H1 (cell line): Measurements from ENCODE around the gene CNBD2. TPM values are rescaled to one million over a fixed set of nuclear protein-coding genes. Genes with fewer than 3 reads are reported as not detected.

Experiments
- CTCF ChIA-PET: fragments of 300-600 bp; sonication (Branson Sonifier 250); formaldehyde crosslinking; loops from one replicate; lab custom pipeline; 2021; ENCODE audit not compliant: partially characterized antibody; lab: Charles Lee
- POLR2A ChIA-PET: fragments of 300-600 bp; sonication (Branson Sonifier 250); formaldehyde crosslinking; loops from one replicate; lab custom pipeline; 2021; ENCODE audit warnings: inconsistent platforms; ENCODE audit not compliant: partially characterized antibody; lab: Charles Lee
- DNase-seq, 2 experiments: peaks; one replicate each; pipeline versions ENCODE4 v3.0.0 to v3.0.0-alpha.2; 2010 to 2022; ENCODE audit warnings: low spot score in 2 of 2, low read depth in 1 of 2, mixed read lengths in 1 of 2
- FAIRE-seq: peaks from 2 replicates; lab custom pipeline; 2011; peaks lifted over from hg19 to GRCh38; lab: Jason Lieb, UNC
- H2AFZ ChIP-seq: 2 replicates; pipeline ENCODE4 v1.8.1; 2012; ENCODE audit warnings: low read length, inconsistent platforms
- H2AK5ac ChIP-seq: 2 replicates; pipeline ENCODE4 v1.6.1; 2013; ENCODE audit warnings: low read depth, low read length
- H2BK120ac ChIP-seq: replicated peaks from 2 replicates; pipeline ENCODE3; 2013; ENCODE audit warnings: low read depth, low read length, inconsistent platforms
- H2BK12ac ChIP-seq: 2 replicates; pipeline ENCODE4 v1.6.1; 2013; ENCODE audit warnings: low read depth, low read length
- H2BK15ac ChIP-seq: 2 replicates; pipeline ENCODE4 v1.6.1; 2013; ENCODE audit warnings: low read length
- H2BK20ac ChIP-seq: 2 replicates; pipeline ENCODE4 v1.6.1; 2013; ENCODE audit warnings: low read length
- H2BK5ac ChIP-seq: 2 replicates; pipeline ENCODE4 v1.6.1; 2013; ENCODE audit warnings: low read depth, low read length
- H3K14ac ChIP-seq: 2 replicates; pipeline ENCODE4 v1.6.1; 2013; ENCODE audit warnings: inconsistent platforms; ENCODE audit not compliant: insufficient read length
- H3K18ac ChIP-seq: 2 replicates; pipeline ENCODE4 v1.6.1; 2013; ENCODE audit warnings: low read length; ENCODE audit errors: extremely low read depth
- H3K23ac ChIP-seq: 2 replicates; pipeline ENCODE4 v1.6.1; 2013; ENCODE audit warnings: inconsistent platforms; ENCODE audit not compliant: insufficient read length
- H3K23me2 ChIP-seq: 2 replicates; pipeline ENCODE4 v1.6.1; 2013; ENCODE audit warnings: low read depth, low read length
- H3K27ac ChIP-seq: 2 replicates; pipeline ENCODE4 v1.6.1; 2011; ENCODE audit warnings: low read depth, low read length, inconsistent platforms
- H3K27me3 ChIP-seq, 4 experiments: replicated peaks in 1 of 4; 1 replicate in 1 of 4; 2 replicates in 3 of 4; pipeline versions ENCODE4 v1.6.1 to v1.8.1; 2011 to 2013; ENCODE audit warnings: low read length in 3 of 4, mild to moderate bottlenecking in 3 of 4, inconsistent platforms in 2 of 4, mixed read lengths in 2 of 4, moderate library complexity in 1 of 4; ENCODE audit not compliant: control insufficient read depth in 3 of 4, insufficient read depth in 3 of 4; ENCODE audit errors: extremely low read depth in 1 of 4
- H3K36me3 ChIP-seq, 4 experiments: 2 replicates each; pipeline versions ENCODE4 v1.6.1 to v1.8.1; 2011 to 2013; ENCODE audit warnings: mild to moderate bottlenecking in 4 of 4, low read length in 3 of 4, moderate library complexity in 2 of 4, control low read depth in 1 of 4, inconsistent platforms in 1 of 4; ENCODE audit not compliant: insufficient read depth in 4 of 4, control insufficient read depth in 2 of 4
- H3K4ac ChIP-seq: replicated peaks from 2 replicates; pipeline ENCODE3; 2013; ENCODE audit warnings: low read length, low read depth, mixed read lengths, inconsistent platforms; ENCODE audit not compliant: insufficient read length
- H3K4me1 ChIP-seq, 4 experiments: replicated peaks in 1 of 4; 1 replicate in 1 of 4; 2 replicates in 3 of 4; pipeline versions ENCODE4 v1.6.1 to v1.8.1; 2011 to 2013; ENCODE audit warnings: low read length in 3 of 4, inconsistent platforms in 2 of 4, mixed read lengths in 1 of 4; ENCODE audit not compliant: insufficient read depth in 4 of 4, control insufficient read depth in 3 of 4
- H3K4me2 ChIP-seq, 2 experiments: 2 replicates each; pipeline versions ENCODE4 v1.6.1 to v1.8.1; 2011 to 2013; ENCODE audit warnings: low read depth in 2 of 2, low read length in 2 of 2, control low read depth in 1 of 2, inconsistent platforms in 1 of 2, mild to moderate bottlenecking in 1 of 2; ENCODE audit not compliant: insufficient read depth in 1 of 2
- H3K4me3 ChIP-seq, 4 experiments: fragments of 200-600, 300-600 bp in 1 of 4; sonication (generic), shearing (Covaris generic), sonication (Bioruptor Twin) in 1 of 4; 2 replicates each; pipeline versions ENCODE4 v1.5.1 to v1.8.1; 2011 to 2016; ENCODE audit warnings: low read length in 4 of 4, low read depth in 3 of 4, control low read depth in 2 of 4, inconsistent platforms in 2 of 4, mild to moderate bottlenecking in 2 of 4, mixed read lengths in 1 of 4, moderate library complexity in 1 of 4; ENCODE audit not compliant: insufficient read depth in 2 of 4; ENCODE audit errors: extremely low read depth in 1 of 4
- H3K56ac ChIP-seq: replicated peaks from 2 replicates; pipeline ENCODE3; 2013; ENCODE audit warnings: low read depth, mild to moderate bottlenecking, mixed read lengths, low read length, inconsistent platforms; ENCODE audit not compliant: insufficient read length
- H3K79me1 ChIP-seq: 2 replicates; pipeline ENCODE4 v1.6.1; 2013; ENCODE audit warnings: low read depth, low read length, control low read depth
- H3K79me2 ChIP-seq, 2 experiments: 2 replicates each; pipeline versions ENCODE4 v1.6.1 to v1.8.1; 2012 to 2013; ENCODE audit warnings: low read length in 2 of 2, mild to moderate bottlenecking in 2 of 2, inconsistent platforms in 1 of 2; ENCODE audit not compliant: insufficient read depth in 2 of 2, control insufficient read depth in 1 of 2
- H3K9ac ChIP-seq, 4 experiments: replicated peaks in 1 of 4; 1 replicate in 1 of 4; 2 replicates in 3 of 4; pipeline versions ENCODE4 v1.6.1 to v1.8.1; 2011 to 2013; ENCODE audit warnings: low read depth in 3 of 4, low read length in 3 of 4, control low read depth in 2 of 4, mild to moderate bottlenecking in 2 of 4, moderate library complexity in 2 of 4, inconsistent platforms in 1 of 4; ENCODE audit errors: extremely low read depth in 1 of 4
- H3K9me3 ChIP-seq, 2 experiments: 2 replicates each; pipeline versions ENCODE4 v1.6.1 to v1.8.1; 2012 to 2013; ENCODE audit warnings: mild to moderate bottlenecking in 2 of 2, moderate library complexity in 2 of 2, control low read depth in 1 of 2, inconsistent platforms in 1 of 2, low read depth in 1 of 2, low read length in 1 of 2, mixed read lengths in 1 of 2; ENCODE audit not compliant: insufficient read depth in 2 of 2
- H4K20me1 ChIP-seq, 2 experiments: replicated peaks in 1 of 2; 2 replicates each; pipeline versions ENCODE3 to v1.8.1; 2011 to 2013; ENCODE audit warnings: inconsistent platforms in 2 of 2, low read length in 2 of 2, mild to moderate bottlenecking in 1 of 2; ENCODE audit not compliant: insufficient read depth in 2 of 2, control insufficient read depth in 1 of 2
- H4K5ac ChIP-seq: 2 replicates; pipeline ENCODE4 v1.6.1; 2013; ENCODE audit warnings: low read length, low read depth, mixed read lengths, inconsistent platforms; ENCODE audit not compliant: insufficient read length
- H4K8ac ChIP-seq: 2 replicates; pipeline ENCODE4 v1.8.0; 2013; ENCODE audit warnings: mild to moderate bottlenecking, moderate library complexity, low read length, inconsistent platforms; ENCODE audit not compliant: insufficient read depth; ENCODE audit errors: extremely low read depth
- H4K91ac ChIP-seq: replicated peaks from 2 replicates; pipeline ENCODE3; 2013; ENCODE audit warnings: low read length, mixed read lengths, inconsistent platforms; ENCODE audit not compliant: insufficient read length
- BRCA1 ChIP-seq: IDR thresholded peaks from 2 replicates; pipeline ENCODE4 v1.6.1; 2012; ENCODE audit warnings: low read depth, low read length, improper control_type of control experiment
- CREB1 ChIP-seq: IDR thresholded peaks from 2 replicates; pipeline ENCODE4 v1.6.1; 2012; ENCODE audit warnings: inconsistent platforms
- RFX5 ChIP-seq: IDR thresholded peaks from 2 replicates; pipeline ENCODE4 v1.6.1; 2011; ENCODE audit warnings: low read depth, low read length, improper control_type of control experiment, borderline replicate concordance
- SIN3A ChIP-seq, 2 experiments: IDR thresholded peaks in 1 of 2; conservative IDR thresholded peaks in 1 of 2; 2 replicates each; pipeline ENCODE4 v1.6.1; 2011 to 2012; ENCODE audit warnings: low read length in 2 of 2, improper control_type of control experiment in 1 of 2, low read depth in 1 of 2, mild to moderate bottlenecking in 1 of 2
- SIX5 ChIP-seq: IDR thresholded peaks from 2 replicates; pipeline ENCODE4 v1.6.1; 2011; ENCODE audit warnings: mild to moderate bottlenecking, low read depth, low read length
- TAF1 ChIP-seq: IDR thresholded peaks from 2 replicates; pipeline ENCODE4 v1.6.1; 2011; ENCODE audit warnings: mild to moderate bottlenecking, low read depth, low read length
- TBP ChIP-seq: IDR thresholded peaks from 2 replicates; pipeline ENCODE4 v1.6.1; 2011; ENCODE audit warnings: low read depth, low read length, improper control_type of control experiment
- WGBS, 2 experiments: shearing (Covaris generic) in 1 of 2; methylation state at CpG; one replicate each; pipeline versions ENCODE4 v1.1.6 to v1.1.7; 2013 to 2015; ENCODE audit warnings: low lambda C conversion rate in 2 of 2, mixed read lengths in 2 of 2, inconsistent platforms in 1 of 2, low coverage in 1 of 2, missing lambda C conversion rate in 1 of 2; ENCODE audit not compliant: insufficient replicate concordance in 2 of 2, insufficient coverage in 1 of 2, insufficient read length in 1 of 2; ENCODE audit errors: extremely low coverage in 1 of 2, missing lambda C conversion rate in 1 of 2; 5-methylcytosine and 5-hydroxymethylcytosine counted together
- polyA plus RNA-seq, 7 experiments: library from polyadenylated mRNA; depleted of rRNA in 3 of 7; stranded (reverse) in 5 of 7; unstranded in 2 of 7; fragments of >200 nt in 5 of 7; fragments of 200-250 nt in 2 of 7; gene quantifications; 1 replicate in 5 of 7; 2 replicates in 1 of 7; 4 replicates in 1 of 7; pipeline versions ENCODE4 v1.2.1 to v1.2.3, GENCODE V29; 2011 to 2013; ENCODE audit warnings: missing spikeins in 2 of 7, mixed read lengths in 2 of 7
- total RNA-seq: library from RNA; stranded (reverse); fragmentation: NEBNext Ultra II Directional; extraction: Animal tissue kit (Norgen Biotek cat#: 25700); gene quantifications from 2 replicates; pipeline ENCODE4 v1.2.1, GENCODE V29; 2021

Gene CNBD2
- total and polyA plus RNA-seq, 2 of the 8 experiments (the other 6 are each of a cell fraction or from before 2014, with no cell fraction given) = 2.6 to 4.5 TPM

DNA sequence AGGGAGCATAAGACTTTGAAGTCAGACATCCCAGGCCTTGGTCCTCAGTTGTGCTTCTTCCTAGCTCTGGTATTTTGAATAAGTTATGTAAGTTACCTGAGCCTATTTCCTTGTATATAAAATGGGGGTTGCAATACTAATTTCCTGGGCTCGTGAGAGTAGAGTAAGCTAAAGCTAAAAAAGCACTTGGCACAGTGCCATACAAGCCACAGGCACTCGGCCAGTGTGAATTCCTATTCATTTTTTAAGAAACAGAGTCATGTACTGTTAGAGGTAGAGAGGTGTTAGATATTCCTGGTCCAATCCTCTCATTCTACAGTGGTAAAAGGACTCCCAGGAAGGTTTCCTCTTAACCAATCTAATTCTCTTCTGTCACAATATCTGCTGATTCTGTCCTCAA is 106.6 kb downstream of the CNBD2 start:
- no peak overlapping the region for H3K56ac ChIP-seq
- H3K4me2 ChIP-seq = no peak overlapping the region
- no peaks in the 10 kb centered on the region for H4K20me1 ChIP-seq
- no peak overlapping the region for H2BK120ac ChIP-seq
- no peak overlapping the region for H2BK15ac ChIP-seq
- no peak overlapping the region for H3K9ac ChIP-seq
- H3K4me1 ChIP-seq = peaks cover 0 to 5% (median 0%) of the 10 kb centered on the region in 4 experiments; a peak in 1 of 7 replicates
- no peak overlapping the region for H3K27ac ChIP-seq
- TF ChIP-seq TBP = no peak
- no peak for TF ChIP-seq RFX5
- no peak for TF ChIP-seq CREB1
- TF ChIP-seq SIN3A (conservative IDR thresholded peaks at IDR 0.05 in 1 of 2, IDR thresholded peaks at IDR 0.05 in 1 of 2; ENCODE audit: low read depth in 1 of 2, low read length in 2 of 2) = no peak
- no peak for TF ChIP-seq TAF1
- TF ChIP-seq BRCA1 = no peak
- no peak for TF ChIP-seq SIX5
- FAIRE-seq (no peak), DNase-seq (no peak)
- H3K23ac ChIP-seq = no peak overlapping the region
- no peaks in the 10 kb centered on the region for H3K79me2 ChIP-seq
- H2BK12ac ChIP-seq = no peak overlapping the region
- no peaks in the 10 kb centered on the region for H3K27me3 ChIP-seq
- WGBS, 2 experiments = 79% methylated on average over 2 of the region's 2 CpGs; no CpG with 5 or more reads in 1 of the 2 experiments
- CTCF ChIA-PET = interaction anchor here (0.7 to 1.4 kb wide), 7 partner anchors 10 to 128 kb away, joined by 3 to 5 read pairs (median 4); no protein-coding TSS in a partner anchor
- no peaks in the 10 kb centered on the region for H3K36me3 ChIP-seq
- H2AK5ac ChIP-seq = no peak overlapping the region
- no peak overlapping the region for H4K8ac ChIP-seq
- no peaks in the 10 kb centered on the region for H3K79me1 ChIP-seq
- H3K14ac ChIP-seq = no peak overlapping the region
- H3K9me3 ChIP-seq = no peaks in the 10 kb centered on the region
- H4K5ac ChIP-seq = no peak overlapping the region
- no peak overlapping the region for H2BK5ac ChIP-seq
- H4K91ac ChIP-seq = no peak overlapping the region
- H3K18ac ChIP-seq = no peak overlapping the region
- no peak overlapping the region for H2AFZ ChIP-seq
- no peak overlapping the region for H2BK20ac ChIP-seq
- POLR2A ChIA-PET = interaction anchor here (0.9 kb wide), 1 partner anchor 39 kb away, joined by 4 read pairs; no protein-coding TSS in a partner anchor
- no peak overlapping the region for H3K4ac ChIP-seq
- H3K23me2 ChIP-seq = no peaks in the 10 kb centered on the region
- H3K4me3 ChIP-seq = no peak overlapping the region
